ENCODE results near the gene MYOZ3.

GRCh38 chr5:150672237-150672883 is 11.3 kb downstream of the MYOZ3 start:
- TF ChIP-seq CTCF (IDR thresholded peaks at IDR 0.05), result no peak
- no peak for TF ChIP-seq POLR2A (IDR thresholded peaks at IDR 0.05; ENCODE audit: low read depth)
- no peak for TF ChIP-seq EP300 (IDR thresholded peaks at IDR 0.05)

Data from esophagus muscularis mucosa (tissue), 4 donors.